ENCODE data around the gene COL6A2.

COL6A2 gene

GRCh38 chr21:46110499-46111192 lies 12.7 kb downstream of the COL6A2 start:
- ChIA-PET CTCF (no interaction called here), POLR2A (no interaction called here)
- no peak for DNase-seq (ENCODE audit: extremely low spot score)
- TF ChIP-seq PKNOX1 (IDR thresholded peaks at IDR 0.05) (no peak), L3MBTL2 (conservative IDR thresholded peaks at IDR 0.05) (no peak), NFRKB (IDR thresholded peaks at IDR 0.05) (no peak), FOXA1 (IDR thresholded peaks at IDR 0.05) (no peak), SUZ12 (IDR thresholded peaks at IDR 0.05) (no peak), ELF4 (IDR thresholded peaks at IDR 0.05) (no peak), CTBP1 (IDR thresholded peaks at IDR 0.05; ENCODE audit: borderline replicate concordance) (no peak), BHLHE40 (IDR thresholded peaks at IDR 0.05; ENCODE audit: borderline replicate concordance) (no peak), LEF1 (IDR thresholded peaks at IDR 0.05; ENCODE audit: borderline replicate concordance) (no peak), TARDBP (IDR thresholded peaks at IDR 0.05) (no peak), SP1 (IDR thresholded peaks at IDR 0.05) (no peak), ZNF384 (IDR thresholded peaks at IDR 0.05) (no peak), FOXK2 (IDR thresholded peaks at IDR 0.05) (no peak), HDGF (IDR thresholded peaks at IDR 0.05; ENCODE audit: borderline replicate concordance) (no peak), FOXM1 (IDR thresholded peaks at IDR 0.05; ENCODE audit: borderline replicate concordance) (no peak)

GRCh38 chr21:46111193-46111571 lies 13.3 kb downstream of the COL6A2 start:
- no peak for TF ChIP-seq SUZ12 (IDR thresholded peaks at IDR 0.05)
- no peak for TF ChIP-seq ZNF384 (IDR thresholded peaks at IDR 0.05)
- TF ChIP-seq ARNT (IDR thresholded peaks at IDR 0.05), result no peak
- no peak for TF ChIP-seq FOXA1 (IDR thresholded peaks at IDR 0.05)
- TF ChIP-seq HDGF (IDR thresholded peaks at IDR 0.05; ENCODE audit: borderline replicate concordance), result no peak
- no peak for TF ChIP-seq NFRKB (IDR thresholded peaks at IDR 0.05)
- TF ChIP-seq ELF4 (IDR thresholded peaks at IDR 0.05), result no peak
- no peak for TF ChIP-seq CTBP1 (IDR thresholded peaks at IDR 0.05; ENCODE audit: borderline replicate concordance)
- TF ChIP-seq FOXK2 (IDR thresholded peaks at IDR 0.05), result no peak
- TF ChIP-seq BHLHE40 (IDR thresholded peaks at IDR 0.05; ENCODE audit: borderline replicate concordance), result no peak
- TF ChIP-seq LEF1 (IDR thresholded peaks at IDR 0.05; ENCODE audit: borderline replicate concordance), result no peak
- no peak for TF ChIP-seq FOXM1 (IDR thresholded peaks at IDR 0.05; ENCODE audit: borderline replicate concordance)
- no peak for TF ChIP-seq TARDBP (IDR thresholded peaks at IDR 0.05)
- CTCF ChIA-PET, result no interaction called here
- POLR2A ChIA-PET, result no interaction called here
- no peak for DNase-seq (ENCODE audit: extremely low spot score)

- ChIA-PET CTCF (no interaction called here), POLR2A (no interaction called here)
- no peak for DNase-seq (ENCODE audit: extremely low spot score)
- TF ChIP-seq ARNT (IDR thresholded peaks at IDR 0.05) (no peak), ELF4 (IDR thresholded peaks at IDR 0.05) (no peak), TARDBP (IDR thresholded peaks at IDR 0.05) (no peak), NFRKB (IDR thresholded peaks at IDR 0.05) (no peak), FOXK2 (IDR thresholded peaks at IDR 0.05) (no peak), HDGF (IDR thresholded peaks at IDR 0.05; ENCODE audit: borderline replicate concordance) (no peak), LEF1 (IDR thresholded peaks at IDR 0.05; ENCODE audit: borderline replicate concordance) (no peak), PKNOX1 (IDR thresholded peaks at IDR 0.05) (no peak), FOXA1 (IDR thresholded peaks at IDR 0.05) (no peak), CTBP1 (IDR thresholded peaks at IDR 0.05; ENCODE audit: borderline replicate concordance) (no peak), SUZ12 (IDR thresholded peaks at IDR 0.05) (no peak), FOXM1 (IDR thresholded peaks at IDR 0.05; ENCODE audit: borderline replicate concordance) (no peak), ZNF384 (IDR thresholded peaks at IDR 0.05) (no peak), SP1 (IDR thresholded peaks at IDR 0.05) (no peak), BHLHE40 (IDR thresholded peaks at IDR 0.05; ENCODE audit: borderline replicate concordance) (no peak), L3MBTL2 (conservative IDR thresholded peaks at IDR 0.05) (no peak)
Observed at GRCh38 chr21:46111857-46112724, 14.2 kb downstream of the COL6A2 start.

GRCh38 chr21:46112725-46113215 lies 14.9 kb downstream of the COL6A2 start:
- no peak for TF ChIP-seq ARNT (IDR thresholded peaks at IDR 0.05)
- TF ChIP-seq L3MBTL2 (conservative IDR thresholded peaks at IDR 0.05), result no peak
- no peak for TF ChIP-seq TARDBP (IDR thresholded peaks at IDR 0.05)
- no peak for TF ChIP-seq PKNOX1 (IDR thresholded peaks at IDR 0.05)
- TF ChIP-seq FOXK2 (IDR thresholded peaks at IDR 0.05), result no peak
- no peak for TF ChIP-seq ELF4 (IDR thresholded peaks at IDR 0.05)
- no peak for TF ChIP-seq FOXM1 (IDR thresholded peaks at IDR 0.05; ENCODE audit: borderline replicate concordance)
- TF ChIP-seq SP1 (IDR thresholded peaks at IDR 0.05), result no peak
- TF ChIP-seq ZNF384 (IDR thresholded peaks at IDR 0.05), result no peak
- no peak for TF ChIP-seq NFRKB (IDR thresholded peaks at IDR 0.05)
- TF ChIP-seq FOXA1 (IDR thresholded peaks at IDR 0.05), result no peak
- TF ChIP-seq SUZ12 (IDR thresholded peaks at IDR 0.05), result no peak
- ChIA-PET CTCF (no interaction called here), POLR2A (no interaction called here)
- no peak for DNase-seq (ENCODE audit: extremely low spot score)

GRCh38 chr21:46113497-46114176 lies 15.7 kb downstream of the COL6A2 start:
- TF ChIP-seq FOXM1 (IDR thresholded peaks at IDR 0.05; ENCODE audit: borderline replicate concordance), result no peak
- no peak for TF ChIP-seq FOXA1 (IDR thresholded peaks at IDR 0.05)
- no peak for TF ChIP-seq ELF4 (IDR thresholded peaks at IDR 0.05)
- no peak for TF ChIP-seq ZNF384 (IDR thresholded peaks at IDR 0.05)
- TF ChIP-seq L3MBTL2 (conservative IDR thresholded peaks at IDR 0.05), result no peak
- TF ChIP-seq LEF1 (IDR thresholded peaks at IDR 0.05; ENCODE audit: borderline replicate concordance), result no peak
- TF ChIP-seq TARDBP (IDR thresholded peaks at IDR 0.05), result no peak
- ChIA-PET CTCF (no interaction called here), POLR2A (no interaction called here)
- DNase-seq (ENCODE audit: extremely low spot score), result no peak

Measured in HEK293T (cell line).